ENCODE results near the gene STIMATE.

Gene STIMATE

GRCh38 chr3:52829906-52830463 is 67.4 kb downstream of the STIMATE start:
- H3K4me3 Mint-ChIP-seq = no peak overlapping the region
- no peaks in the 10 kb centered on the region for H3K27me3 Mint-ChIP-seq
- ATAC-seq (no peak), DNase-seq (no peak)
- H3K9me3 Mint-ChIP-seq = no peaks in the 10 kb centered on the region
- H3K27ac Mint-ChIP-seq = no peak overlapping the region
- peaks cover 9% of the 10 kb centered on the region for H3K4me1 Mint-ChIP-seq

- H3K4me1 Mint-ChIP-seq = peaks cover 9% of the 10 kb centered on the region
- no peak for ATAC-seq
- H3K27ac Mint-ChIP-seq = no peak overlapping the region
- H3K9me3 Mint-ChIP-seq = no peaks in the 10 kb centered on the region
- H3K27me3 Mint-ChIP-seq = no peaks in the 10 kb centered on the region
- no peak for DNase-seq
- H3K4me3 Mint-ChIP-seq = no peak overlapping the region
Measured at GRCh38 chr3:52829482-52829881, 67.9 kb downstream of the STIMATE start.

GRCh38 chr3:52827866-52828376 is 69.4 kb downstream of the STIMATE start:
- Mint-ChIP-seq H3K4me1 (peaks cover 9% of the 10 kb centered on the region), H3K9me3 (no peaks in the 10 kb centered on the region), H3K27ac (peak overlapping the region in 1 of 2 donors; percentile 69), H3K27me3 (no peaks in the 10 kb centered on the region), H3K4me3 (no peak overlapping the region)
- ATAC-seq (no peak), DNase-seq (no peak)

- Mint-ChIP-seq H3K9me3 (no peaks in the 10 kb centered on the region), H3K27me3 (no peaks in the 10 kb centered on the region), H3K27ac (no peak overlapping the region), H3K4me1 (peaks cover 9% of the 10 kb centered on the region), H3K4me3 (no peak overlapping the region)
- ATAC-seq (no peak), DNase-seq (no peak)
Measured at GRCh38 chr3:52827441-52827840, 69.9 kb downstream of the STIMATE start.

GRCh38 chr3:52824037-52824436 is 73.3 kb downstream of the STIMATE start:
- Mint-ChIP-seq H3K27ac (peak overlapping the region in 1 of 2 donors; percentile 34), H3K9me3 (no peaks in the 10 kb centered on the region), H3K4me1 (no peaks in the 10 kb centered on the region), H3K27me3 (no peaks in the 10 kb centered on the region), H3K4me3 (no peak overlapping the region)
- ATAC-seq (no peak), DNase-seq (no peak)

- DNase-seq (no peak), ATAC-seq (no peak)
- H3K9me3 Mint-ChIP-seq = no peaks in the 10 kb centered on the region
- H3K27ac Mint-ChIP-seq = no peak overlapping the region
- no peaks in the 10 kb centered on the region for H3K4me1 Mint-ChIP-seq
- H3K4me3 Mint-ChIP-seq = no peak overlapping the region
- no peaks in the 10 kb centered on the region for H3K27me3 Mint-ChIP-seq
Measured at GRCh38 chr3:52822363-52822762, 75.0 kb downstream of the STIMATE start.

- DNase-seq (peak; percentile 23 to 30), ATAC-seq (peak; percentile 64)
- Mint-ChIP-seq H3K4me3 (no peak overlapping the region), H3K4me1 (no peaks in the 10 kb centered on the region), H3K27ac (no peak overlapping the region), H3K27me3 (no peaks in the 10 kb centered on the region), H3K9me3 (no peaks in the 10 kb centered on the region)
Measured at GRCh38 chr3:52820736-52821135, 76.6 kb downstream of the STIMATE start.

GRCh38 chr3:52819936-52820335 is 77.4 kb downstream of the STIMATE start:
- Mint-ChIP-seq H3K4me1 (no peaks in the 10 kb centered on the region), H3K9me3 (no peaks in the 10 kb centered on the region), H3K27ac (no peak overlapping the region), H3K4me3 (no peak overlapping the region), H3K27me3 (no peaks in the 10 kb centered on the region)
- ATAC-seq (no peak), DNase-seq (no peak)

- DNase-seq (no peak), ATAC-seq (no peak)
- Mint-ChIP-seq H3K4me1 (no peaks in the 10 kb centered on the region), H3K4me3 (no peak overlapping the region), H3K27ac (peak overlapping the region in 1 of 2 donors; percentile 44), H3K27me3 (no peaks in the 10 kb centered on the region), H3K9me3 (no peaks in the 10 kb centered on the region)
Measured at GRCh38 chr3:52817860-52818259, 79.5 kb downstream of the STIMATE start.

- peak overlapping the region in 1 of 2 donors; percentile 55 for H3K27ac Mint-ChIP-seq
- DNase-seq (no peak), ATAC-seq (peak; percentile 16)
- H3K4me1 Mint-ChIP-seq = no peaks in the 10 kb centered on the region
- H3K4me3 Mint-ChIP-seq = no peak overlapping the region
- no peaks in the 10 kb centered on the region for H3K9me3 Mint-ChIP-seq
- H3K27me3 Mint-ChIP-seq = no peaks in the 10 kb centered on the region
Measured at GRCh38 chr3:52817221-52817620, 80.1 kb downstream of the STIMATE start.

- Mint-ChIP-seq H3K4me3 (no peak overlapping the region), H3K27me3 (no peaks in the 10 kb centered on the region), H3K9me3 (no peaks in the 10 kb centered on the region), H3K4me1 (no peaks in the 10 kb centered on the region), H3K27ac (peak overlapping the region in 1 of 2 donors; percentile 55)
- ATAC-seq (no peak), DNase-seq (no peak)
Measured at GRCh38 chr3:52816654-52817053, 80.7 kb downstream of the STIMATE start.

- no peaks in the 10 kb centered on the region for H3K9me3 Mint-ChIP-seq
- H3K27ac Mint-ChIP-seq = no peak overlapping the region
- ATAC-seq (no peak), DNase-seq (no peak)
- H3K4me3 Mint-ChIP-seq = no peak overlapping the region
- no peaks in the 10 kb centered on the region for H3K27me3 Mint-ChIP-seq
- H3K4me1 Mint-ChIP-seq = no peaks in the 10 kb centered on the region
Measured at GRCh38 chr3:52816199-52816598, 81.1 kb downstream of the STIMATE start.

- H3K4me3 Mint-ChIP-seq = no peak overlapping the region
- no peaks in the 10 kb centered on the region for H3K9me3 Mint-ChIP-seq
- H3K4me1 Mint-ChIP-seq = no peaks in the 10 kb centered on the region
- ATAC-seq (no peak), DNase-seq (no peak)
- H3K27me3 Mint-ChIP-seq = no peaks in the 10 kb centered on the region
- H3K27ac Mint-ChIP-seq = peak overlapping the region in 1 of 2 donors; percentile 49
Measured at GRCh38 chr3:52813810-52814209, 83.5 kb downstream of the STIMATE start.

- Mint-ChIP-seq H3K4me3 (no peak overlapping the region), H3K27ac (peak overlapping the region in 1 of 2 donors; percentile 85), H3K9me3 (no peaks in the 10 kb centered on the region), H3K4me1 (no peaks in the 10 kb centered on the region), H3K27me3 (no peaks in the 10 kb centered on the region)
- no peak for ATAC-seq
- DNase-seq = no peak
Measured at GRCh38 chr3:52811452-52812011, 85.8 kb downstream of the STIMATE start.

GRCh38 chr3:52810923-52811322 is 86.4 kb downstream of the STIMATE start:
- H3K27me3 Mint-ChIP-seq = no peaks in the 10 kb centered on the region

GRCh38 chr3:52809662-52810377 is 87.5 kb downstream of the STIMATE start:
- ATAC-seq = no peak
- H3K9me3 Mint-ChIP-seq = no peaks in the 10 kb centered on the region
- H3K4me1 Mint-ChIP-seq = no peaks in the 10 kb centered on the region
- H3K27me3 Mint-ChIP-seq = no peaks in the 10 kb centered on the region
- H3K4me3 Mint-ChIP-seq = no peak overlapping the region
- H3K27ac Mint-ChIP-seq = no peak overlapping the region
- DNase-seq = no peak

More at GRCh38 chr3:52810923-52811322, 86.4 kb downstream of the STIMATE start:
- ATAC-seq (no peak), DNase-seq (no peak)
- no peaks in the 10 kb centered on the region for H3K4me1 Mint-ChIP-seq
- no peak overlapping the region for H3K4me3 Mint-ChIP-seq
- H3K27ac Mint-ChIP-seq = no peak overlapping the region
- H3K9me3 Mint-ChIP-seq = no peaks in the 10 kb centered on the region
